GM12878 (cell line): ENCODE results near the gene CCDC190. TPM values are rescaled to one million over a fixed set of nuclear protein-coding genes. Genes with fewer than 3 reads are reported as not detected.

ENCODE experiments used
- ATAC-seq: fragments of 200-7000 bp; cut with Tn5 transposase; 3 replicates; pipeline ENCODE4 v1.9.1; 2020; ENCODE audit warnings: mild to moderate bottlenecking, moderate library complexity
- BruUV-seq: library from RNA; stranded (reverse); fragments of 400-500 nt; replicated peaks from 2 replicates; lab custom pipeline; 2021; lab: Mats Ljungman, UMichigan
- CTCF ChIA-PET: fragments of 300-600 bp; sonication (Branson Sonifier 250); formaldehyde crosslinking; extraction: SDS; loops from one replicate; lab custom pipeline; 2021; ENCODE audit warnings: inconsistent platforms; lab: Yijun Ruan, JAX
- POLR2A ChIA-PET: fragments of 350-600 bp; formaldehyde crosslinking; extraction: SDS; loops from one replicate; lab custom pipeline; 2021; ENCODE audit warnings: inconsistent platforms; lab: Charles Lee
- RAD21 ChIA-PET: fragments of 300-600 bp; sonication (Branson Sonifier 250); formaldehyde crosslinking; loops from one replicate; lab custom pipeline; 2023; ENCODE audit warnings: antibody characterized with exemption; ENCODE audit not compliant: unreplicated experiment; lab: Charles Lee
- SMC1A ChIA-PET: fragments of 300-600 bp; sonication (Branson Sonifier 250); formaldehyde crosslinking; loops from one replicate; lab custom pipeline; 2023; ENCODE audit not compliant: unreplicated experiment, uncharacterized antibody; lab: Charles Lee
- DNase-seq: peaks from one replicate; pipeline ENCODE4 v3.0.0-alpha.2; 2011; ENCODE audit warnings: low read depth, low spot score
- FAIRE-seq: peaks from 3 replicates; lab custom pipeline; 2011; peaks lifted over from hg19 to GRCh38; lab: Jason Lieb, UNC
- H2AFZ ChIP-seq: 2 replicates; pipeline ENCODE4 v1.6.0; 2011; ENCODE audit warnings: low read depth, low read length, control low read depth; ENCODE audit not compliant: control insufficient read depth
- H3K27ac ChIP-seq: 2 replicates; pipeline ENCODE4 v1.5.1; 2011; ENCODE audit warnings: control low read depth; ENCODE audit not compliant: control insufficient read depth, insufficient read depth
- H3K27me3 ChIP-seq, 2 experiments: replicated peaks in 1 of 2; 2 replicates each; pipeline versions ENCODE4 v1.6.0 to v1.6.1; 2011; ENCODE audit warnings: low read length in 1 of 2; ENCODE audit not compliant: control insufficient read depth in 2 of 2, insufficient read depth in 2 of 2
- H3K36me3 ChIP-seq, 2 experiments: 2 replicates each; pipeline ENCODE4 v1.5.1; 2011; ENCODE audit warnings: low read length in 1 of 2; ENCODE audit not compliant: control insufficient read depth in 2 of 2, insufficient read depth in 2 of 2
- H3K4me1 ChIP-seq: 2 replicates; pipeline ENCODE4 v1.6.1; 2011; ENCODE audit warnings: mild to moderate bottlenecking, low read length, moderate library complexity, mixed read lengths; ENCODE audit not compliant: control insufficient read depth, insufficient read depth
- H3K4me2 ChIP-seq: 2 replicates; pipeline ENCODE4 v1.6.0; 2011; ENCODE audit warnings: control low read depth; ENCODE audit not compliant: control insufficient read depth, insufficient read depth
- H3K4me3 ChIP-seq: fragments of 200-600 bp; sonication (generic); 2 replicates; pipeline ENCODE4 v1.5.1; 2016
- H3K79me2 ChIP-seq: 2 replicates; pipeline ENCODE4 v1.6.0; 2011; ENCODE audit warnings: low read length; ENCODE audit not compliant: control insufficient read depth, insufficient read depth
- H3K9ac ChIP-seq: 2 replicates; pipeline ENCODE4 v1.8.0; 2011; ENCODE audit warnings: low read length, control low read depth, mixed read lengths; ENCODE audit not compliant: control insufficient read depth, insufficient read depth
- H3K9me3 ChIP-seq: replicated peaks from 3 replicates; pipeline ENCODE4 v1.5.1; 2011; ENCODE audit warnings: mild to moderate bottlenecking, low read length; ENCODE audit not compliant: control insufficient read depth, insufficient read depth
- H4K20me1 ChIP-seq: 2 replicates; pipeline ENCODE4 v1.6.0; 2011; ENCODE audit not compliant: control insufficient read depth, insufficient read depth
- MEF2A ChIP-seq: IDR thresholded peaks from 2 replicates; pipeline ENCODE4 v1.6.1; 2011; ENCODE audit warnings: low read depth, mild to moderate bottlenecking, low read length, moderate library complexity; ENCODE audit not compliant: insufficient read depth
- NR2F1 ChIP-seq: fragments of 450-650 bp; conservative IDR thresholded peaks from 2 replicates; pipeline ENCODE4 v1.6.1; 2017; ENCODE audit warnings: mild to moderate bottlenecking
- PAX5 ChIP-seq: IDR thresholded peaks from 2 replicates; pipeline ENCODE4 v1.6.1; 2011; ENCODE audit warnings: low read depth, low read length, borderline replicate concordance
- SUPT20H ChIP-seq: IDR thresholded peaks from 2 replicates; pipeline ENCODE4 v1.6.1; 2011; ENCODE audit warnings: low read depth, mild to moderate bottlenecking, low read length, moderate library complexity, borderline replicate concordance; ENCODE audit not compliant: control insufficient read depth
- WGBS: methylation state at CpG from one replicate; pipeline ENCODE4 v1.1.6; 2016; ENCODE audit warnings: low lambda C conversion rate; ENCODE audit not compliant: insufficient replicate concordance, insufficient coverage; ENCODE audit errors: missing lambda C conversion rate; 5-methylcytosine and 5-hydroxymethylcytosine counted together
- in situ Hi-C: fragments of 300-500 bp; cut with MboI; formaldehyde crosslinking; loops from 9 replicates; pipeline ENCODE4 v1.14.3; 2018; ENCODE audit warnings: mixed read lengths
- intact Hi-C: fragments of 100-400 bp; cut with micrococcal nuclease; formaldehyde crosslinking; loops from one replicate; pipeline ENCODE4 v1.14.2; 2022; ENCODE audit not compliant: unreplicated experiment
- polyA plus RNA-seq, 11 experiments: library from polyadenylated mRNA; depleted of rRNA in 4 of 11; unstranded in 6 of 11; stranded (reverse) in 5 of 11; fragments of >200 nt; fragmentation: Nextera tagmentation in 4 of 11; fragmentation: Illumina TruSeq in 1 of 11; extraction: Ambion mirVana in 4 of 11; extraction: Trizol in 1 of 11; gene quantifications; 1 replicate in 1 of 11; 2 replicates in 10 of 11; pipeline versions ENCODE4 v1.2.1 to v1.2.3, GENCODE V29; 2011 to 2016; ENCODE audit warnings: inconsistent platforms in 2 of 11, missing spikeins in 2 of 11, low read depth in 1 of 11
- total RNA-seq, 4 experiments: library from RNA; depleted of rRNA in 3 of 4; stranded (reverse); fragments of >200 nt in 3 of 4; fragmentation: Illumina TruSeq in 1 of 4; extraction: Trizol in 1 of 4; gene quantifications; 2 replicates each; pipeline versions ENCODE4 v1.2.1 to v1.2.3, GENCODE V29; 2013 to 2021
- TF ChIP-seq, protein P1 (sequence below): fragments of 450-650 bp; IDR thresholded peaks from 2 replicates; pipeline ENCODE4 v1.6.1; 2016; ENCODE audit warnings: mild to moderate bottlenecking

CCDC190 gene
- total and polyA plus RNA-seq, 10 of the 15 experiments (the other 5 are each of a cell fraction or from before 2014, with no cell fraction given) = not detected

DNA sequence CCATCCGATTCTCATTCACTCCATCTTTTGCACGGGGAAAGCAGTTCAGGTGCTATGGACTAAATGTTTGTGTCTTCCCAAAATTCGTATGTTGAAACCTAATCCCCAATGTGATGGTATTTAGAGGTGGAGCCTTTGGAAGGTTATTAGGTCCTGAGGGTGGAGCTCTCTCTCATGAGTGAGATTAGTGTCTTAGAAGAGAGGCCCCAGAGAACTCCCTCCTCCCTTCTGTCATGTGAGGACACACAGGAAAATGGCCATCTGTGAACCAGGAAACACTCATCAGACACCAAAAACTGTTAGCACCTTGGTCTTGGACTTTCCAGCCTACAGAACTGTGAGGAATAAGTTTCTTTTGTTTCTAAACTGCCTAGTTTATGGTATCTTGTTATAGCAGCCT lies 15.8 kb upstream of the CCDC190 start:
- no peaks in the 10 kb centered on the region for H3K9me3 ChIP-seq
- no peak overlapping the region for H3K27ac ChIP-seq
- H3K36me3 ChIP-seq = no peaks in the 10 kb centered on the region
- no peak for FAIRE-seq
- SMC1A ChIA-PET = no interaction called here
- POLR2A ChIA-PET = no interaction called here
- no peak for TF ChIP-seq NR2F1
- no peak for TF ChIP-seq SUPT20H
- TF ChIP-seq, protein P1, sequence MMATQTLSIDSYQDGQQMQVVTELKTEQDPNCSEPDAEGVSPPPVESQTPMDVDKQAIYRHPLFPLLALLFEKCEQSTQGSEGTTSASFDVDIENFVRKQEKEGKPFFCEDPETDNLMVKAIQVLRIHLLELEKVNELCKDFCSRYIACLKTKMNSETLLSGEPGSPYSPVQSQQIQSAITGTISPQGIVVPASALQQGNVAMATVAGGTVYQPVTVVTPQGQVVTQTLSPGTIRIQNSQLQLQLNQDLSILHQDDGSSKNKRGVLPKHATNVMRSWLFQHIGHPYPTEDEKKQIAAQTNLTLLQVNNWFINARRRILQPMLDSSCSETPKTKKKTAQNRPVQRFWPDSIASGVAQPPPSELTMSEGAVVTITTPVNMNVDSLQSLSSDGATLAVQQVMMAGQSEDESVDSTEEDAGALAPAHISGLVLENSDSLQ = no peak
- TF ChIP-seq PAX5 = no peak
- TF ChIP-seq MEF2A = no peak
- TF ChIP-seq, all 136 proteins: peak for 0
- H3K4me3 ChIP-seq = no peak overlapping the region
- H2AFZ ChIP-seq = no peak overlapping the region
- H4K20me1 ChIP-seq = no peaks in the 10 kb centered on the region
- H3K9ac ChIP-seq = no peak overlapping the region
- CTCF ChIA-PET = interaction anchor here (0.5 to 0.9 kb wide), 2 partner anchors 227 to 439 kb away, joined by 3 read pairs; no protein-coding TSS in a partner anchor
- RAD21 ChIA-PET = no interaction called here
- in situ Hi-C loops = loop anchor here (25.0 kb wide), 1 partner anchor 111 kb away; no protein-coding TSS in a partner anchor
- DNase-seq (no peak), ATAC-seq (no peak)
- WGBS = 16% methylated on average over 3 of the region's 3 CpGs
- intact Hi-C loops = loop anchor here (10.0 kb wide), 1 partner anchor 198 kb away; no protein-coding TSS in a partner anchor
- no peaks in the 10 kb centered on the region for H3K79me2 ChIP-seq
- no TSS peak for BruUV-seq
- H3K4me1 ChIP-seq = no peaks in the 10 kb centered on the region
- peaks cover 0 to 2% of the 10 kb centered on the region in 2 experiments; a peak in 1 of 4 replicates for H3K27me3 ChIP-seq
- H3K4me2 ChIP-seq = no peak overlapping the region
